H1 (cell line): ENCODE results near the gene DNAJC21. TPM values are rescaled to one million over a fixed set of nuclear protein-coding genes. Genes with fewer than 3 reads are reported as not detected.

Experiments
- CTCF ChIA-PET: fragments of 300-600 bp; sonication (Branson Sonifier 250); formaldehyde crosslinking; loops from one replicate; lab custom pipeline; 2021; ENCODE audit not compliant: partially characterized antibody; lab: Charles Lee
- POLR2A ChIA-PET: fragments of 300-600 bp; sonication (Branson Sonifier 250); formaldehyde crosslinking; loops from one replicate; lab custom pipeline; 2021; ENCODE audit warnings: inconsistent platforms; ENCODE audit not compliant: partially characterized antibody; lab: Charles Lee
- DNase-seq, 2 experiments: peaks; one replicate each; pipeline versions ENCODE4 v3.0.0 to v3.0.0-alpha.2; 2010 to 2022; ENCODE audit warnings: low spot score in 2 of 2, low read depth in 1 of 2, mixed read lengths in 1 of 2
- FAIRE-seq: peaks from 2 replicates; lab custom pipeline; 2011; peaks lifted over from hg19 to GRCh38; lab: Jason Lieb, UNC
- H2AFZ ChIP-seq: 2 replicates; pipeline ENCODE4 v1.8.1; 2012; ENCODE audit warnings: low read length, inconsistent platforms
- H2AK5ac ChIP-seq: 2 replicates; pipeline ENCODE4 v1.6.1; 2013; ENCODE audit warnings: low read depth, low read length
- H2BK120ac ChIP-seq: replicated peaks from 2 replicates; pipeline ENCODE3; 2013; ENCODE audit warnings: low read depth, low read length, inconsistent platforms
- H2BK12ac ChIP-seq: 2 replicates; pipeline ENCODE4 v1.6.1; 2013; ENCODE audit warnings: low read depth, low read length
- H2BK15ac ChIP-seq: 2 replicates; pipeline ENCODE4 v1.6.1; 2013; ENCODE audit warnings: low read length
- H2BK20ac ChIP-seq: 2 replicates; pipeline ENCODE4 v1.6.1; 2013; ENCODE audit warnings: low read length
- H2BK5ac ChIP-seq: 2 replicates; pipeline ENCODE4 v1.6.1; 2013; ENCODE audit warnings: low read depth, low read length
- H3K14ac ChIP-seq: 2 replicates; pipeline ENCODE4 v1.6.1; 2013; ENCODE audit warnings: inconsistent platforms; ENCODE audit not compliant: insufficient read length
- H3K18ac ChIP-seq: 2 replicates; pipeline ENCODE4 v1.6.1; 2013; ENCODE audit warnings: low read length; ENCODE audit errors: extremely low read depth
- H3K23ac ChIP-seq: 2 replicates; pipeline ENCODE4 v1.6.1; 2013; ENCODE audit warnings: inconsistent platforms; ENCODE audit not compliant: insufficient read length
- H3K23me2 ChIP-seq: 2 replicates; pipeline ENCODE4 v1.6.1; 2013; ENCODE audit warnings: low read depth, low read length
- H3K27ac ChIP-seq: 2 replicates; pipeline ENCODE4 v1.6.1; 2011; ENCODE audit warnings: low read depth, low read length, inconsistent platforms
- H3K27me3 ChIP-seq, 4 experiments: replicated peaks in 1 of 4; 1 replicate in 1 of 4; 2 replicates in 3 of 4; pipeline versions ENCODE4 v1.6.1 to v1.8.1; 2011 to 2013; ENCODE audit warnings: low read length in 3 of 4, mild to moderate bottlenecking in 3 of 4, inconsistent platforms in 2 of 4, mixed read lengths in 2 of 4, moderate library complexity in 1 of 4; ENCODE audit not compliant: control insufficient read depth in 3 of 4, insufficient read depth in 3 of 4; ENCODE audit errors: extremely low read depth in 1 of 4
- H3K36me3 ChIP-seq, 4 experiments: 2 replicates each; pipeline versions ENCODE4 v1.6.1 to v1.8.1; 2011 to 2013; ENCODE audit warnings: mild to moderate bottlenecking in 4 of 4, low read length in 3 of 4, moderate library complexity in 2 of 4, control low read depth in 1 of 4, inconsistent platforms in 1 of 4; ENCODE audit not compliant: insufficient read depth in 4 of 4, control insufficient read depth in 2 of 4
- H3K4ac ChIP-seq: replicated peaks from 2 replicates; pipeline ENCODE3; 2013; ENCODE audit warnings: low read length, low read depth, mixed read lengths, inconsistent platforms; ENCODE audit not compliant: insufficient read length
- H3K4me1 ChIP-seq, 4 experiments: replicated peaks in 1 of 4; 1 replicate in 1 of 4; 2 replicates in 3 of 4; pipeline versions ENCODE4 v1.6.1 to v1.8.1; 2011 to 2013; ENCODE audit warnings: low read length in 3 of 4, inconsistent platforms in 2 of 4, mixed read lengths in 1 of 4; ENCODE audit not compliant: insufficient read depth in 4 of 4, control insufficient read depth in 3 of 4
- H3K4me2 ChIP-seq, 2 experiments: 2 replicates each; pipeline versions ENCODE4 v1.6.1 to v1.8.1; 2011 to 2013; ENCODE audit warnings: low read depth in 2 of 2, low read length in 2 of 2, control low read depth in 1 of 2, inconsistent platforms in 1 of 2, mild to moderate bottlenecking in 1 of 2; ENCODE audit not compliant: insufficient read depth in 1 of 2
- H3K4me3 ChIP-seq, 4 experiments: fragments of 200-600, 300-600 bp in 1 of 4; sonication (generic), shearing (Covaris generic), sonication (Bioruptor Twin) in 1 of 4; 2 replicates each; pipeline versions ENCODE4 v1.5.1 to v1.8.1; 2011 to 2016; ENCODE audit warnings: low read length in 4 of 4, low read depth in 3 of 4, control low read depth in 2 of 4, inconsistent platforms in 2 of 4, mild to moderate bottlenecking in 2 of 4, mixed read lengths in 1 of 4, moderate library complexity in 1 of 4; ENCODE audit not compliant: insufficient read depth in 2 of 4; ENCODE audit errors: extremely low read depth in 1 of 4
- H3K56ac ChIP-seq: replicated peaks from 2 replicates; pipeline ENCODE3; 2013; ENCODE audit warnings: low read depth, mild to moderate bottlenecking, mixed read lengths, low read length, inconsistent platforms; ENCODE audit not compliant: insufficient read length
- H3K79me1 ChIP-seq: 2 replicates; pipeline ENCODE4 v1.6.1; 2013; ENCODE audit warnings: low read depth, low read length, control low read depth
- H3K79me2 ChIP-seq, 2 experiments: 2 replicates each; pipeline versions ENCODE4 v1.6.1 to v1.8.1; 2012 to 2013; ENCODE audit warnings: low read length in 2 of 2, mild to moderate bottlenecking in 2 of 2, inconsistent platforms in 1 of 2; ENCODE audit not compliant: insufficient read depth in 2 of 2, control insufficient read depth in 1 of 2
- H3K9ac ChIP-seq, 4 experiments: replicated peaks in 1 of 4; 1 replicate in 1 of 4; 2 replicates in 3 of 4; pipeline versions ENCODE4 v1.6.1 to v1.8.1; 2011 to 2013; ENCODE audit warnings: low read depth in 3 of 4, low read length in 3 of 4, control low read depth in 2 of 4, mild to moderate bottlenecking in 2 of 4, moderate library complexity in 2 of 4, inconsistent platforms in 1 of 4; ENCODE audit errors: extremely low read depth in 1 of 4
- H3K9me3 ChIP-seq, 2 experiments: 2 replicates each; pipeline versions ENCODE4 v1.6.1 to v1.8.1; 2012 to 2013; ENCODE audit warnings: mild to moderate bottlenecking in 2 of 2, moderate library complexity in 2 of 2, control low read depth in 1 of 2, inconsistent platforms in 1 of 2, low read depth in 1 of 2, low read length in 1 of 2, mixed read lengths in 1 of 2; ENCODE audit not compliant: insufficient read depth in 2 of 2
- H4K20me1 ChIP-seq, 2 experiments: replicated peaks in 1 of 2; 2 replicates each; pipeline versions ENCODE3 to v1.8.1; 2011 to 2013; ENCODE audit warnings: inconsistent platforms in 2 of 2, low read length in 2 of 2, mild to moderate bottlenecking in 1 of 2; ENCODE audit not compliant: insufficient read depth in 2 of 2, control insufficient read depth in 1 of 2
- H4K5ac ChIP-seq: 2 replicates; pipeline ENCODE4 v1.6.1; 2013; ENCODE audit warnings: low read length, low read depth, mixed read lengths, inconsistent platforms; ENCODE audit not compliant: insufficient read length
- H4K8ac ChIP-seq: 2 replicates; pipeline ENCODE4 v1.8.0; 2013; ENCODE audit warnings: mild to moderate bottlenecking, moderate library complexity, low read length, inconsistent platforms; ENCODE audit not compliant: insufficient read depth; ENCODE audit errors: extremely low read depth
- H4K91ac ChIP-seq: replicated peaks from 2 replicates; pipeline ENCODE3; 2013; ENCODE audit warnings: low read length, mixed read lengths, inconsistent platforms; ENCODE audit not compliant: insufficient read length
- CTBP2 ChIP-seq: IDR thresholded peaks from 2 replicates; pipeline ENCODE4 v1.7.0; 2011; ENCODE audit warnings: borderline replicate concordance, mild to moderate bottlenecking, moderate library complexity, mixed read lengths, low read length; ENCODE audit not compliant: insufficient read depth, insufficient read length
- EZH2 ChIP-seq: fragments of 200-600 bp; sonication (generic); IDR thresholded peaks from 2 replicates; pipeline ENCODE4 v1.7.1; 2012; ENCODE audit warnings: low read depth, mild to moderate bottlenecking, moderate library complexity, low read length, inconsistent platforms; ENCODE audit not compliant: severe bottlenecking
- SP1 ChIP-seq: IDR thresholded peaks from 2 replicates; pipeline ENCODE4 v1.6.1; 2011; ENCODE audit warnings: low read depth, low read length
- TAF1 ChIP-seq: IDR thresholded peaks from 2 replicates; pipeline ENCODE4 v1.6.1; 2011; ENCODE audit warnings: mild to moderate bottlenecking, low read depth, low read length
- WGBS, 2 experiments: shearing (Covaris generic) in 1 of 2; methylation state at CpG; one replicate each; pipeline versions ENCODE4 v1.1.6 to v1.1.7; 2013 to 2015; ENCODE audit warnings: low lambda C conversion rate in 2 of 2, mixed read lengths in 2 of 2, inconsistent platforms in 1 of 2, low coverage in 1 of 2, missing lambda C conversion rate in 1 of 2; ENCODE audit not compliant: insufficient replicate concordance in 2 of 2, insufficient coverage in 1 of 2, insufficient read length in 1 of 2; ENCODE audit errors: extremely low coverage in 1 of 2, missing lambda C conversion rate in 1 of 2; 5-methylcytosine and 5-hydroxymethylcytosine counted together
- polyA plus RNA-seq, 7 experiments: library from polyadenylated mRNA; depleted of rRNA in 3 of 7; stranded (reverse) in 5 of 7; unstranded in 2 of 7; fragments of >200 nt in 5 of 7; fragments of 200-250 nt in 2 of 7; gene quantifications; 1 replicate in 5 of 7; 2 replicates in 1 of 7; 4 replicates in 1 of 7; pipeline versions ENCODE4 v1.2.1 to v1.2.3, GENCODE V29; 2011 to 2013; ENCODE audit warnings: missing spikeins in 2 of 7, mixed read lengths in 2 of 7
- total RNA-seq: library from RNA; stranded (reverse); fragmentation: NEBNext Ultra II Directional; extraction: Animal tissue kit (Norgen Biotek cat#: 25700); gene quantifications from 2 replicates; pipeline ENCODE4 v1.2.1, GENCODE V29; 2021
- TF ChIP-seq, protein P1 (sequence below): IDR thresholded peaks from 2 replicates; pipeline ENCODE4 v1.6.1; 2012; ENCODE audit warnings: inconsistent platforms

The DNAJC21 gene
- total and polyA plus RNA-seq, 2 of the 8 experiments (the other 6 are each of a cell fraction or from before 2014, with no cell fraction given): 5.1 to 47.5 TPM

DNA sequence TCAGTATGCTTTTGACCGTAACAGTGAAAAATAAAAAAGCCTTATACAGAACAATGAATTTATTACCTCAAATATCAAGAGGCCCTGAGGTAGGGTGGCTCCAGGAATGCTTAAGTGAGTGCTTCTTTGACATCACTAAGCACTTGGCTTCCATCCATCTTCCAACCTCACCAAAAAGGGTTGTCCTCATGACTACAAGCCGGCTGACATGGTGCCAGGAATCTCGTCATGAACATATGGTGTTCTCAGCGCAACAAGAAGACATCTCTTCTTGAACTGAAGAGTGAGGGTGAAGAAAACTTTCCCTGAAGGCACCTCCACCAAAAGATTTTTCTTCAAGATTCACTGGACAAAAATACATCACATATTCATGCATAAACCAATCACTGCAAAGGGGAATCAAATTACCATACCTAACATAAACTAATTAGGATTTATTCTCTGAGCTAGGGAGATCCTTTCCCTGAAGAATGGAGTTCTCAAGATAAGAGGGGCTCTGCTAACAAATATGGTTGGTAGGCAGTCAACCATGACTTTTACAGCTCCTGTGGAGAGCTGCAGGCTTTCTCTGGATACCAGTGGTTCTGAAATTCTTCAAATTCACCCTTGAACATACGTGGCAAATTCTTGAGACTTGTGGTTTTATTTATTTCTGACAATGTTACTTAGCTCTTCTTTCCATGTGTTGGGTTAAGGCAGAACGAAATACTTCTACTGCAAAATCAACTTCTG is 68.9 kb downstream of the DNAJC21 start:
- CTCF ChIA-PET: interaction anchor here (1.4 to 3.4 kb wide), 2 partner anchors 40 to 45 kb away, joined by 3 to 17 read pairs; no protein-coding TSS in a partner anchor
- Histone ChIP-seq H3K36me3 (no peaks in the 10 kb centered on the region), H4K8ac (no peak overlapping the region), H3K9me3 (no peaks in the 10 kb centered on the region), H3K4me2 (no peak overlapping the region), H3K4me3 (no peak overlapping the region), H3K56ac (no peak overlapping the region), H3K27me3 (no peaks in the 10 kb centered on the region), H4K5ac (no peak overlapping the region), H4K91ac (no peak overlapping the region), H3K27ac (no peak overlapping the region), H2AK5ac (no peak overlapping the region), H4K20me1 (no peaks in the 10 kb centered on the region), H3K23ac (no peak overlapping the region), H3K79me1 (no peaks in the 10 kb centered on the region), H3K79me2 (no peaks in the 10 kb centered on the region), H2AFZ (no peak overlapping the region), H3K14ac (no peak overlapping the region), H3K18ac (no peak overlapping the region), H2BK20ac (no peak overlapping the region), H3K23me2 (no peaks in the 10 kb centered on the region; the same call in 1 of the 2 replicates), H3K9ac (no peak overlapping the region), H3K4me1 (no peaks in the 10 kb centered on the region), H2BK5ac (no peak overlapping the region), H3K4ac (no peak overlapping the region), H2BK15ac (no peak overlapping the region), H2BK120ac (no peak overlapping the region), H2BK12ac (no peak overlapping the region)
- DNase-seq: no peak
- 72% methylated on average over 6 of the region's 6 CpGs; no CpG with 5 or more reads in 1 of the 2 experiments for WGBS, 2 experiments
- no peak for FAIRE-seq
- POLR2A ChIA-PET: no interaction called here
- TF ChIP-seq EZH2 (no peak), SP1 (no peak), CTBP2 (no peak), TAF1 (no peak)
- TF ChIP-seq, protein P1, sequence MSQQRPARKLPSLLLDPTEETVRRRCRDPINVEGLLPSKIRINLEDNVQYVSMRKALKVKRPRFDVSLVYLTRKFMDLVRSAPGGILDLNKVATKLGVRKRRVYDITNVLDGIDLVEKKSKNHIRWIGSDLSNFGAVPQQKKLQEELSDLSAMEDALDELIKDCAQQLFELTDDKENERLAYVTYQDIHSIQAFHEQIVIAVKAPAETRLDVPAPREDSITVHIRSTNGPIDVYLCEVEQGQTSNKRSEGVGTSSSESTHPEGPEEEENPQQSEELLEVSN: no peak
